ENCODE measurements around the gene MTA3.
A peak's percentile ranks its signal among the peaks of the same experiment; 100 is the strongest.

Gene MTA3

GRCh38 chr2:42767080-42767898, 198.9 kb downstream of the MTA3 start:
- H3K4me2 ChIP-seq (ENCODE audit: low read length): no peak overlapping the region
- H2BK120ac ChIP-seq (ENCODE audit: low read depth, low read length): no peak overlapping the region
- H3K4me3 ChIP-seq (ENCODE audit: low read length): no peak overlapping the region
- H3K27me3 ChIP-seq (ENCODE audit: insufficient read depth, low read length, poor library complexity): no peaks in the 10 kb centered on the region
- H3K18ac ChIP-seq (ENCODE audit: low read length): no peak overlapping the region
- no peaks in the 10 kb centered on the region for H3K36me3 ChIP-seq (ENCODE audit: control insufficient read depth, insufficient read depth, low read length)
- no peak overlapping the region for H3K9ac ChIP-seq (ENCODE audit: low read length)
- H2BK15ac ChIP-seq (replicated peaks; ENCODE audit: low read depth): no peak overlapping the region
- WGBS (ENCODE audit: extremely low coverage, insufficient coverage, low lambda C conversion rate): no CpG with 5 or more reads among the region's 16 CpGs
- DNase-seq: no peak
- no peak overlapping the region for H4K5ac ChIP-seq (ENCODE audit: low read length)
- no peaks in the 10 kb centered on the region for H3K79me2 ChIP-seq (ENCODE audit: control insufficient read depth, insufficient read depth, low read length)
- no peak overlapping the region for H2BK5ac ChIP-seq (ENCODE audit: low read length)
- no peaks in the 10 kb centered on the region for H3K4me1 ChIP-seq (ENCODE audit: control insufficient read depth, low read depth, low read length)
- H3K79me1 ChIP-seq (ENCODE audit: low read length): no peaks in the 10 kb centered on the region
- no peak overlapping the region for H3K4ac ChIP-seq (ENCODE audit: low read depth, low read length)
- no peak overlapping the region for H2AK5ac ChIP-seq (ENCODE audit: low read length)
- no peak overlapping the region for H3K56ac ChIP-seq (ENCODE audit: low read length)
- H4K8ac ChIP-seq (ENCODE audit: low read depth, low read length): no peak overlapping the region
- H3K23ac ChIP-seq (ENCODE audit: low read length): no peak overlapping the region
- no peak overlapping the region for H3K27ac ChIP-seq (ENCODE audit: low read depth, low read length)

GRCh38 chr2:42767899-42768705, 199.7 kb downstream of the MTA3 start:
- no peak overlapping the region for H3K4me3 ChIP-seq (ENCODE audit: low read length)
- H3K9ac ChIP-seq (ENCODE audit: low read length): no peak overlapping the region
- no peak overlapping the region for H3K27ac ChIP-seq (ENCODE audit: low read depth, low read length)
- H3K56ac ChIP-seq (ENCODE audit: low read length): no peak overlapping the region
- H3K4ac ChIP-seq (ENCODE audit: low read depth, low read length): no peak overlapping the region
- H4K5ac ChIP-seq (ENCODE audit: low read length): no peak overlapping the region
- H3K27me3 ChIP-seq (ENCODE audit: insufficient read depth, low read length, poor library complexity): no peaks in the 10 kb centered on the region
- H3K18ac ChIP-seq (ENCODE audit: low read length): no peak overlapping the region
- no peaks in the 10 kb centered on the region for H3K79me1 ChIP-seq (ENCODE audit: low read length)
- H3K4me1 ChIP-seq (ENCODE audit: control insufficient read depth, low read depth, low read length): no peaks in the 10 kb centered on the region
- no peak overlapping the region for H2BK15ac ChIP-seq (replicated peaks; ENCODE audit: low read depth)
- H3K23ac ChIP-seq (ENCODE audit: low read length): no peak overlapping the region
- H3K4me2 ChIP-seq (ENCODE audit: low read length): no peak overlapping the region
- H3K36me3 ChIP-seq (ENCODE audit: control insufficient read depth, insufficient read depth, low read length): no peaks in the 10 kb centered on the region
- WGBS (ENCODE audit: extremely low coverage, insufficient coverage, low lambda C conversion rate): no CpG with 5 or more reads among the region's 14 CpGs
- no peak overlapping the region for H2BK5ac ChIP-seq (ENCODE audit: low read length)
- no peak overlapping the region for H2BK120ac ChIP-seq (ENCODE audit: low read depth, low read length)
- DNase-seq: no peak
- no peak overlapping the region for H2AK5ac ChIP-seq (ENCODE audit: low read length)
- H3K79me2 ChIP-seq (ENCODE audit: control insufficient read depth, insufficient read depth, low read length): no peaks in the 10 kb centered on the region
- H4K8ac ChIP-seq (ENCODE audit: low read depth, low read length): no peak overlapping the region

GRCh38 chr2:42768706-42769256, 200.3 kb downstream of the MTA3 start:
- no peaks in the 10 kb centered on the region for H3K36me3 ChIP-seq (ENCODE audit: control insufficient read depth, insufficient read depth, low read length)
- H3K4me3 ChIP-seq (ENCODE audit: low read length): no peak overlapping the region
- H4K8ac ChIP-seq (ENCODE audit: low read depth, low read length): no peak overlapping the region
- no peak overlapping the region for H3K4ac ChIP-seq (ENCODE audit: low read depth, low read length)
- no peak overlapping the region for H3K27ac ChIP-seq (ENCODE audit: low read depth, low read length)
- H3K9ac ChIP-seq (ENCODE audit: low read length): no peak overlapping the region
- no peak overlapping the region for H3K23ac ChIP-seq (ENCODE audit: low read length)
- no peaks in the 10 kb centered on the region for H3K79me2 ChIP-seq (ENCODE audit: control insufficient read depth, insufficient read depth, low read length)
- DNase-seq: no peak
- no peak overlapping the region for H3K4me2 ChIP-seq (ENCODE audit: low read length)
- H3K4me1 ChIP-seq (ENCODE audit: control insufficient read depth, low read depth, low read length): no peaks in the 10 kb centered on the region
- H2AK5ac ChIP-seq (ENCODE audit: low read length): no peak overlapping the region
- no peaks in the 10 kb centered on the region for H3K27me3 ChIP-seq (ENCODE audit: insufficient read depth, low read length, poor library complexity)
- no peaks in the 10 kb centered on the region for H3K79me1 ChIP-seq (ENCODE audit: low read length)
- H2BK5ac ChIP-seq (ENCODE audit: low read length): no peak overlapping the region
- no peak overlapping the region for H3K18ac ChIP-seq (ENCODE audit: low read length)
- no peak overlapping the region for H2BK15ac ChIP-seq (replicated peaks; ENCODE audit: low read depth)
- H4K5ac ChIP-seq (ENCODE audit: low read length): no peak overlapping the region
- no peak overlapping the region for H2BK120ac ChIP-seq (ENCODE audit: low read depth, low read length)
- H3K56ac ChIP-seq (ENCODE audit: low read length): no peak overlapping the region
- no CpG with 5 or more reads among the region's 3 CpGs for WGBS (ENCODE audit: extremely low coverage, insufficient coverage, low lambda C conversion rate)

GRCh38 chr2:42769583-42770287, 201.3 kb downstream of the MTA3 start:
- H3K23ac ChIP-seq (ENCODE audit: low read length): no peak overlapping the region
- no peak overlapping the region for H2BK120ac ChIP-seq (ENCODE audit: low read depth, low read length)
- WGBS (ENCODE audit: extremely low coverage, insufficient coverage, low lambda C conversion rate): no CpG with 5 or more reads among the region's 10 CpGs
- no peaks in the 10 kb centered on the region for H3K36me3 ChIP-seq (ENCODE audit: control insufficient read depth, insufficient read depth, low read length)
- H4K8ac ChIP-seq (ENCODE audit: low read depth, low read length): no peak overlapping the region
- no peak overlapping the region for H3K4me3 ChIP-seq (ENCODE audit: low read length)
- no peaks in the 10 kb centered on the region for H3K79me2 ChIP-seq (ENCODE audit: control insufficient read depth, insufficient read depth, low read length)
- peaks cover 3% of the 10 kb centered on the region for H3K4me1 ChIP-seq (ENCODE audit: control insufficient read depth, low read depth, low read length)
- H3K56ac ChIP-seq (ENCODE audit: low read length): no peak overlapping the region
- H2AK5ac ChIP-seq (ENCODE audit: low read length): no peak overlapping the region
- no peak overlapping the region for H3K4ac ChIP-seq (ENCODE audit: low read depth, low read length)
- H2BK15ac ChIP-seq (replicated peaks; ENCODE audit: low read depth): no peak overlapping the region
- no peak overlapping the region for H2BK5ac ChIP-seq (ENCODE audit: low read length)
- H4K5ac ChIP-seq (ENCODE audit: low read length): no peak overlapping the region
- no peak overlapping the region for H3K18ac ChIP-seq (ENCODE audit: low read length)
- no peak for DNase-seq
- H3K9ac ChIP-seq (ENCODE audit: low read length): no peak overlapping the region
- H3K27ac ChIP-seq (ENCODE audit: low read depth, low read length): no peak overlapping the region
- H3K79me1 ChIP-seq (ENCODE audit: low read length): no peaks in the 10 kb centered on the region
- H3K27me3 ChIP-seq (ENCODE audit: insufficient read depth, low read length, poor library complexity): no peaks in the 10 kb centered on the region
- H3K4me2 ChIP-seq (ENCODE audit: low read length): no peak overlapping the region

- H3K27me3 ChIP-seq (ENCODE audit: insufficient read depth, low read length, poor library complexity): no peaks in the 10 kb centered on the region
- no peak overlapping the region for H3K9ac ChIP-seq (ENCODE audit: low read length)
- no peak overlapping the region for H3K4ac ChIP-seq (ENCODE audit: low read depth, low read length)
- H3K79me1 ChIP-seq (ENCODE audit: low read length): no peaks in the 10 kb centered on the region
- no peak overlapping the region for H4K5ac ChIP-seq (ENCODE audit: low read length)
- no peak overlapping the region for H2BK5ac ChIP-seq (ENCODE audit: low read length)
- H3K4me3 ChIP-seq (ENCODE audit: low read length): no peak overlapping the region
- H3K56ac ChIP-seq (ENCODE audit: low read length): no peak overlapping the region
- WGBS (ENCODE audit: extremely low coverage, insufficient coverage, low lambda C conversion rate): no CpG with 5 or more reads among the region's 19 CpGs
- DNase-seq: peak; percentile 92
- no peak overlapping the region for H3K27ac ChIP-seq (ENCODE audit: low read depth, low read length)
- no peak overlapping the region for H3K4me2 ChIP-seq (ENCODE audit: low read length)
- H4K8ac ChIP-seq (ENCODE audit: low read depth, low read length): no peak overlapping the region
- H2AK5ac ChIP-seq (ENCODE audit: low read length): no peak overlapping the region
- no peak overlapping the region for H3K18ac ChIP-seq (ENCODE audit: low read length)
- no peaks in the 10 kb centered on the region for H3K79me2 ChIP-seq (ENCODE audit: control insufficient read depth, insufficient read depth, low read length)
- no peak overlapping the region for H3K23ac ChIP-seq (ENCODE audit: low read length)
- no peaks in the 10 kb centered on the region for H3K36me3 ChIP-seq (ENCODE audit: control insufficient read depth, insufficient read depth, low read length)
- H2BK120ac ChIP-seq (ENCODE audit: low read depth, low read length): no peak overlapping the region
- H3K4me1 ChIP-seq (ENCODE audit: control insufficient read depth, low read depth, low read length): peaks cover 3% of the 10 kb centered on the region
- no peak overlapping the region for H2BK15ac ChIP-seq (replicated peaks; ENCODE audit: low read depth)
These were observed 202.1 kb downstream of the MTA3 start for GRCh38 chr2:42770288-42771131.

Measured in mesendoderm (in vitro differentiated cells).